Psoas muscle (tissue), 8 donors: ENCODE measurements around the gene ITPA. TPM values are rescaled to one million over a fixed set of nuclear protein-coding genes. Genes with fewer than 3 reads are reported as not detected.

Source experiments
- ATAC-seq, 4 donors: fragments of 200-7000 bp; cut with Tn5 transposase; one replicate each; pipeline ENCODE4 v1.9.1; 2020; ENCODE audit warnings: moderate library complexity in 3 of 4, mild to moderate bottlenecking in 2 of 4
- DNase-seq, 2 donors: peaks; one replicate each; pipeline ENCODE4 v3.0.0-alpha.2; 2020
- H3K27ac ChIP-seq: fragments of 200-600 bp; one replicate; pipeline ENCODE4 v1.8.0; 2022
- H3K27me3 ChIP-seq, 3 donors: fragments of 200-600 bp in 1 of 3; one replicate each; pipeline versions ENCODE4 v1.6.1 to v1.8.0; 2013 to 2022; ENCODE audit warnings: low read length in 2 of 3, mild to moderate bottlenecking in 2 of 3, moderate library complexity in 1 of 3; ENCODE audit not compliant: insufficient read depth in 3 of 3
- H3K36me3 ChIP-seq, 2 donors: fragments of 200-600 bp in 1 of 2; one replicate each; pipeline versions ENCODE4 v1.6.1 to v1.8.0; 2013 to 2022; ENCODE audit warnings: low read depth in 1 of 2, mild to moderate bottlenecking in 1 of 2, moderate library complexity in 1 of 2; ENCODE audit not compliant: insufficient read depth in 1 of 2
- H3K4me1 ChIP-seq: fragments of 200-600 bp; one replicate; pipeline ENCODE4 v1.8.0; 2022
- H3K4me3 ChIP-seq: fragments of 200-600 bp; one replicate; pipeline ENCODE4 v1.8.0; 2022; ENCODE audit warnings: mild to moderate bottlenecking
- H3K9me3 ChIP-seq: fragments of 200-600 bp; one replicate; pipeline ENCODE4 v1.8.0; 2022
- WGBS, 3 donors: extraction: QIAGEN DNeasy Blood & Tissue Kit; methylation state at CpG; one replicate each; pipeline versions ENCODE4 v1.1.6 to v1.1.7; 2013; 5-methylcytosine and 5-hydroxymethylcytosine counted together
- intact Hi-C, 2 donors: fragments of 100-400 bp; cut with DNase I; formaldehyde crosslinking; loops; one replicate each; pipeline versions ENCODE4 v1.11.0 to v1.14.2; 2022
- polyA plus RNA-seq, 3 donors: library from polyadenylated mRNA; stranded (reverse); fragments of 200-250 nt; gene quantifications; one replicate each; pipeline ENCODE4 v1.2.3, GENCODE V29; 2013
- total RNA-seq, 4 donors: library from RNA; stranded (reverse); fragmentation: NEBNext Ultra II Directional in 2 of 4; extraction: Animal tissue kit (Norgen Biotek cat#: 25700) in 2 of 4; gene quantifications; one replicate each; pipeline versions ENCODE4 v1.2.1 to v1.2.4, GENCODE V29; 2021 to 2023
- TF ChIP-seq, protein P1 (sequence below): fragments of 200-600 bp; IDR thresholded peaks from one replicate; pipeline ENCODE4 v1.8.0; 2022; ENCODE audit warnings: antibody characterized with exemption
- donor health status: healthy with polysubstance abuse.
- donor health status: DM: no; HTN: no; CAD: no; lungs with moderate emphysema.
- donor health status: Bipolar disorder and iron deficiency.
- donor health status: healthy.
- donor health status: DM: yes; HTN: yes; CAD: no.
- donor health status: DM: no; HTN: no; CAD: no.
- donor health status: DM: no; HTN: no; CAD: no.
- donor health status: DM: yes; HTN: yes; CAD: no.

Gene ITPA
- total and polyA plus RNA-seq, 7 donors = 19.6 to 83.9 (median 26.0) TPM

- WGBS, 3 donors = 62 to 74% (median 65%) methylated on average over 10 of the region's 10 CpGs
- peaks cover 10 to 41% of the 10 kb centered on the region in 2 donors for H3K36me3 ChIP-seq
- intact Hi-C loops = no loop called here
- no peak for DNase-seq
- peaks cover 16% of the 10 kb centered on the region for H3K4me1 ChIP-seq
- H3K27me3 ChIP-seq = no peaks in the 10 kb centered on the region
- ATAC-seq = no peak
- H3K27ac ChIP-seq = no peak overlapping the region
- no peaks in the 10 kb centered on the region for H3K9me3 ChIP-seq
- H3K4me3 ChIP-seq = no peak overlapping the region
- TF ChIP-seq, protein P1, sequence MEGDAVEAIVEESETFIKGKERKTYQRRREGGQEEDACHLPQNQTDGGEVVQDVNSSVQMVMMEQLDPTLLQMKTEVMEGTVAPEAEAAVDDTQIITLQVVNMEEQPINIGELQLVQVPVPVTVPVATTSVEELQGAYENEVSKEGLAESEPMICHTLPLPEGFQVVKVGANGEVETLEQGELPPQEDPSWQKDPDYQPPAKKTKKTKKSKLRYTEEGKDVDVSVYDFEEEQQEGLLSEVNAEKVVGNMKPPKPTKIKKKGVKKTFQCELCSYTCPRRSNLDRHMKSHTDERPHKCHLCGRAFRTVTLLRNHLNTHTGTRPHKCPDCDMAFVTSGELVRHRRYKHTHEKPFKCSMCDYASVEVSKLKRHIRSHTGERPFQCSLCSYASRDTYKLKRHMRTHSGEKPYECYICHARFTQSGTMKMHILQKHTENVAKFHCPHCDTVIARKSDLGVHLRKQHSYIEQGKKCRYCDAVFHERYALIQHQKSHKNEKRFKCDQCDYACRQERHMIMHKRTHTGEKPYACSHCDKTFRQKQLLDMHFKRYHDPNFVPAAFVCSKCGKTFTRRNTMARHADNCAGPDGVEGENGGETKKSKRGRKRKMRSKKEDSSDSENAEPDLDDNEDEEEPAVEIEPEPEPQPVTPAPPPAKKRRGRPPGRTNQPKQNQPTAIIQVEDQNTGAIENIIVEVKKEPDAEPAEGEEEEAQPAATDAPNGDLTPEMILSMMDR = no peak
Observed at GRCh38 chr20:3250091-3250504, 40.8 kb downstream of the ITPA start.

GRCh38 chr20:3251806-3252205 lies 42.5 kb downstream of the ITPA start:
- TF ChIP-seq, protein P1 = no peak
- DNase-seq = no peak
- WGBS, 3 donors = 64 to 73% (median 66%) methylated on average over 8 of the region's 8 CpGs
- no peak overlapping the region for H3K4me3 ChIP-seq
- H3K27me3 ChIP-seq = no peaks in the 10 kb centered on the region
- H3K9me3 ChIP-seq = no peaks in the 10 kb centered on the region
- ATAC-seq = no peak
- peaks cover 16% of the 10 kb centered on the region for H3K4me1 ChIP-seq
- H3K27ac ChIP-seq = no peak overlapping the region
- intact Hi-C loops = no loop called here
- peaks cover 15 to 58% of the 10 kb centered on the region in 2 donors for H3K36me3 ChIP-seq

GRCh38 chr20:3255728-3256127 lies 46.4 kb downstream of the ITPA start:
- Histone ChIP-seq H3K27ac (no peak overlapping the region), H3K27me3 (no peaks in the 10 kb centered on the region), H3K9me3 (no peaks in the 10 kb centered on the region), H3K4me1 (no peaks in the 10 kb centered on the region), H3K36me3 (peaks cover 25 to 93% of the 10 kb centered on the region in 2 donors), H3K4me3 (no peak overlapping the region)
- intact Hi-C loops = no loop called here
- ATAC-seq = no peak
- TF ChIP-seq, protein P1 = no peak
- WGBS, 3 donors = 94 to 96% (median 95%) methylated on average over 5 of the region's 5 CpGs
- DNase-seq = no peak

DNA sequence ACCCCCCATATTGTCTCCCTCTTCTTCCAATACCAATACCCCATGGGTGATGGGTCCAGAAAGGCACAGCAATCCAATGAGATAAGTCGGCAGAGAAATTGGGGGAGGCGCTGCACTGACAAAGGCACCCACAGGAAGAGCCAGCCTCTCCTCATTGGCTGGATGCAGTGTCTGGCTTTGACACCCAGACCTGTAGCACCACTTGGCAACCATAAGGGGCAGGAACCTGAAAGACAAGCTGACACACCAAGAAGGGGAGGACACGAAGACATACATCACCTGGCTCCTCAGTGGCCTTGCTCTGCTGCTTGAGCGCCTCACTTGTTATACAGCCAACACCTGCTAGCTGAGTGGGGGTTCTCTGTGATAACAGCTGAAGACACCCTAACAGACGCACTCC lies 49.1 kb downstream of the ITPA start:
- 83 to 94% (median 89%) methylated on average over 5 of the region's 5 CpGs for WGBS, 3 donors
- peaks cover 20 to 98% of the 10 kb centered on the region in 2 donors for H3K36me3 ChIP-seq
- TF ChIP-seq, protein P1 = no peak
- H3K9me3 ChIP-seq = no peaks in the 10 kb centered on the region
- DNase-seq = no peak
- intact Hi-C loops = no loop called here
- no peak overlapping the region for H3K27ac ChIP-seq
- no peaks in the 10 kb centered on the region for H3K4me1 ChIP-seq
- H3K4me3 ChIP-seq = no peak overlapping the region
- no peaks in the 10 kb centered on the region for H3K27me3 ChIP-seq
- ATAC-seq = no peak

DNA sequence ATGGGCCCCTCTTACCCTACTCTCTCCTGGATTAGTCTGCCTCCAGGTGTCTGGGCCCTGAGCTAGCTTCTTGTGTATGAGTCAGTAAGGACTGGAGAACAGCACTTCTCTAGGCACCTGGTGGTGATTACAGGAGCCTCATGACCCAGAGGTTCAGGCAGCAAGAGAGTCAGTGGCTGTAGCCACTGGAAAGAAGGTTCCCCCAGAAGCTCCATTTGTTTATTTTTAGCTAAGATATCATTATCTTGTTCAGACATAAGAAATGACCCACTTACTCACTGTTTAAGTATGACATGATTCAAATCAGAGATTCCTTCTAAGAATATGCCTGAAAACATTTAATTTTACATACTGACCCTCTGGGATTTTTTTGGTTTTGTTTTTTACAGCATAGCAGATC lies 53.3 kb downstream of the ITPA start:
- intact Hi-C loops = no loop called here
- no peak for ATAC-seq
- Histone ChIP-seq H3K9me3 (no peaks in the 10 kb centered on the region), H3K4me3 (no peak overlapping the region), H3K36me3 (peaks cover 16 to 98% of the 10 kb centered on the region in 2 donors), H3K27ac (no peak overlapping the region), H3K27me3 (no peaks in the 10 kb centered on the region), H3K4me1 (no peaks in the 10 kb centered on the region)
- DNase-seq = no peak
- TF ChIP-seq, protein P1 = no peak
